ENCODE measurements around the gene PARP3.

The PARP3 gene

DNA sequence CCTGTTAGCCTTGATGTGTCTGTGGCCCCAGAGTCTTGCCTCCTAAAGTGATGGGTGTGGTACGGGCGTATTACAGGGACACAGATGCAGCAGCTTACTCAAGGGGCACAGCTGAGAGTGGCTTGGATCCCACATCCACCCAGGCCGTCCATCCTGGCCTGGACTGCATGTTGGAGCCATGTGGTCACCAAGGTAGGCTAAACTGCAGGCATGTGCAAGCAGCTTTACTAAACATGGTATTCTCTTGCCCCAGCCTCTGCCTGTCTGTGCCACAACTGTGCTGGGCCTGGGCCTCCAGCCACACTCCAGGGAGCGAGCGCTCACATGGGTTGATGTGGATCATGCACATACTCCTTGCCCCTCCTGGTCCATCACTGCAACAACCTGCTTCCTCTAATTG lies 7.0 kb downstream of the PARP3 start:
- DNase-seq, result no peak

DNA sequence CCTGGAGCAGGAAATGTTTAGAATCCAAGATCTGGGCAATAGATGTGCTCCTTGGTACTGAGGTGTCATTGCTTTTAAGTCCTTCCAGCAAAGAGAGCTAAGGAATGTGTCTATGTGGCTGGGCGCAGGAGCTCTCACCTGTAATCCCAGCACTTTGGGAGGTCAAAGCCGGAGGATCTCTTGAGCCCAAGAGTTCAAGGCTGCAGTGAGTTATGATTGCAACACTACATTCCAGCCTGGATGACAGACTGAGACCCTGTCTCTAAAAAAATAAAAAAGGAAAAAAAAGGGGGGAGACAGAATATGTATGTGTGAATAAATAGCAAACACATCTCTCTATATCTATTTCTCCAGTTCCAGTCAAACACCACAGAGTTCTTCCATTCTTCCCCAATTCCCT lies 8.7 kb downstream of the PARP3 start:
- DNase-seq, result no peak

- no peak for DNase-seq
Observed at GRCh38 chr3:51953445-51953844, 11.3 kb downstream of the PARP3 start.

DNA sequence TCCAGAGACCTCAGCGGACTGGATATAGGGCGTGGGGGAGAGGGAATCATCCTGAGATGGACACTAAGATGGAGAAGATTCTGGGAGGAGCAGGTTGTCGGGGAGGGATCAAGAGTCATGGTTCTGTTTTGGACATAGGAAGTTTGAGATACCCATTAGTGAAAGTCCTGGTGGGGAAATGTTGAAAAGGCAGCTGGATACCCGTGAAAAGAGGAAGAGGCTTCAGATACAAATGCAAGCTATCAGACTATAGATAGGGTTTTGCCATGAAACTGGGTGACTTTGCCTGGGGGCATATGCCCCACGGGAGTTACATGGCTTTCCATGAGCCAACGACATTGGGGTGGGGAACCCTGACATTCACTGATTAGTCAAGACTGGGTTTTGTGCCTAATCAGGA lies 11.9 kb downstream of the PARP3 start:
- DNase-seq, result no peak

DNA sequence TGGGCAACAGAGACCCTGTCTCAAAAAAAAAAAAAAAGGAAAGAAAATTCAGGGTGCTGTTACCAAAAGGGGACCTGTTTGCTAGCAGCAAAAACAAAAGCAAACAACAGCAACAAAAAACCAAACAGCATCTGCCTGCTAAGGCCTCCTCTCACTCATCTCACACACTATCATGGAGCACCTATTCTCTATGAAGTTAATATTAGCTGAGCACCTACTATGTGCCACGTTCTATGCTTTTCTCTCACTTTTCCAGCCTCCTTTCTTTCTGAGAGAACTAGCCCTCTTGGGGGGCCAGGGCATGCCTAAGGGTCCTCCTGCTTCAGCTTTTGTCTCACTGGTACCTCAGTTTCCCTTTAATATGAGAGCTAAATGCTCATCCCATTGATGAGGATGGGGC lies 12.6 kb downstream of the PARP3 start:
- DNase-seq, result no peak

DNA sequence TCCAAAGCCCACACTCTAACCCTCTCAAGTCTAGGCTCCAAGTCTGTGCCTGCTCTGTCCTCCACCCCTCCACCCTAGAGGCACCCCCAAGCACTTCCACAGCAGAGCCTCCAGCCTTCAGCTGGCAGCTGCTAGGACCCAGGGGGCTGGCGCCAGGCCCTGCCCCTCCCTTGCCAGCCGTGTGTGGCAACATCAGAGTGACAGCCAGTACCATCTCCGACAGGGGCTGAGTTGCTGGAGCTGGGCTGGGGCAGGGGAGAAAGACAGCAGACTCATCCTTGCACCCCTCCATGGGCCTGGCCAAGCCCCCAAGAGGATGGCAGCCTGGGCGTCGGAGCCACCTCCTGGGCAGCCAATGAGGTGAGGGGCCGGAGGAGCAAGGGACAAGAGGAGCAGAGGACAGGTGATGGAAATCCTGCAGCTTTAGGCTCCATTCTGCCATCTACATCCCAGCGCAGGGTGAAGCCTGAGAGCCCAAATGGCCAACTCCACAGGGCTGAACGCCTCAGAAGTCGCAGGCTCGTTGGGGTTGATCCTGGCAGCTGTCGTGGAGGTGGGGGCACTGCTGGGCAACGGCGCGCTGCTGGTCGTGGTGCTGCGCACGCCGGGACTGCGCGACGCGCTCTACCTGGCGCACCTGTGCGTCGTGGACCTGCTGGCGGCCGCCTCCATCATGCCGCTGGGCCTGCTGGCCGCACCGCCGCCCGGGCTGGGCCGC lies 13.2 kb downstream of the PARP3 start, which contains the start of gene GPR62:
Gene GPR62, plus strand, starts transcription at position 207 of the 718 bp plus-strand sequence. Its CDS starts 272 bp downstream, at position 479.
- no peak for DNase-seq

GRCh38 chr3:51955893-51956770 lies 14.0 kb downstream of the PARP3 start:
- no peak for DNase-seq

DNA sequence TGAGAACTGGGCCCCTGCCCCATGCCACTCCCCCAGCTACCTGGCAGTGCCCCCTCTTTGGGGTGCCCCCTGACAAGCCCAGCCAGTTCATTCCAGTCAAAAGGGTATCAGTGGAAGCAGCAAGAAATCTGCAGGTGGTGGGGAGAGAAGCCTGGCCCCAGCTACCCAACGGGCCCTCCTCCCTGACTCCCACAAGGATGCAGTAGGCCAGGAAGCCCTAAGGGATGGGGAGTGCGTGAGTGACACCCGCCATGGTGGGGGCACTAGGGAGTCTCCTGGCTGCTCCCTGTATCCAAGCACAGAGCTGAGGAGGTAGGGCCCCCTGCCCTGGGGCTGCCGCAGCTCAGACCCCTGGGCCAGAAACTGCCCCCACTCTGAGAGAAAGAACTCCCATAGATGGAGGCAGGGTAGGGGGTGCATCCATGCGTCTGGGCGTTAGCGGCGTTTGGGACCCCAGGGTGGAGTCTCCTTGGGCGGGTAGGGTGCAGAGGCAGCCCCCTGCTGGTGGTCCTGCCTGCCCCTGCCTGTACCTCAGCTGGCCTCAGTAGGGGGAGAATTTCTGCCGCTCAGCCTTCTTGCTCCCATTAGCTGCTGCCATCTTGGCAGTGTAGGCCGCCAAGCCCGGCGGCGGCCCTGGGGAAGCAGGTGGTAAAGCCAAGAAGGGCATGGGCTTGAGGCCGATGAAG lies 15.5 kb downstream of the PARP3 start:
- no peak for DNase-seq

DNA sequence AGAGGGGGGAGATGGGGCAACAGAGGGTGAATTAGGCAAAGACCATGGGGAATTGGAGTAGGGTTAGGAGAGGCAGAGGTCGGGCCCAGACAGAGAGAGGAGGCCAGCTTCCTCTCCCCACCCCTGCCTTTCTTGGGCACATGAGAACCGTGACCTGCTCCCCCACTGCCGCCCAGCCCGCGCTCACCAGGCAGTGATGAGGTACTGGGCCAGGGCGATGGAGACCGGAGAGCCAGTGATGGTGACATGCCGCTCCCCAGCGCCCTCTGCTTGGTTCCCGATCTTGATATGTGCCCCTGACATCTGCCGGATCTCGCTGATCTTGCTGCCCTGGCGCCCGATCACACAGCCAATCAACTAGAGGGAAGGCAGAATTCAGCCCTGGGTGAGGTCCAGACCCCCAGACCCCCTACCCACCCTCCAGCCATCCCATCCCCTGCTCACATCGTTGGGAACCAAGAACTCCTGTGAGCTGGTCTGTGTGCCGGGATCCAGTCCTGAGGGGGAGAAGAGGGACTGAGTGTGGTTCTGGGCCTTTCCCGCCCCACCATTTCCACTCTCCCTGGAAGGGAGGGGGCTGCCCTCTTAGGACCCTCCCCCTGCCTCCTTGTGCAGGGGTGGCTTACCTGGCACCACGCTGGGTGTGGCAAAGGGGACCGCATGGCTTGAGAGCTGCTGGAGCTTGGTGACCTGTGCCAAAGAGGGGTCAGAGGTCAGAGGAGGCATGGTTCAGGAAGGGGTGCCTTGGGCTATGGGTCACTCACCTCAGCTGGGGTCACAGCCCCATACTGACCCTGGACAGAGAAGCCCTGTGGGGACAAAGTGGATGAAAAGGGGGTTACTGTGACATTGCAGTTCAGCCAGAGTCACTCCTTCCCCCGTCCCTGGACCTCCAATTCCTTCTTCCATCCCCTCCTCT lies 16.7 kb downstream of the PARP3 start:
- DNase-seq, result no peak

- DNase-seq, result no peak
Observed at GRCh38 chr3:51959651-51960050, 17.5 kb downstream of the PARP3 start.

DNA sequence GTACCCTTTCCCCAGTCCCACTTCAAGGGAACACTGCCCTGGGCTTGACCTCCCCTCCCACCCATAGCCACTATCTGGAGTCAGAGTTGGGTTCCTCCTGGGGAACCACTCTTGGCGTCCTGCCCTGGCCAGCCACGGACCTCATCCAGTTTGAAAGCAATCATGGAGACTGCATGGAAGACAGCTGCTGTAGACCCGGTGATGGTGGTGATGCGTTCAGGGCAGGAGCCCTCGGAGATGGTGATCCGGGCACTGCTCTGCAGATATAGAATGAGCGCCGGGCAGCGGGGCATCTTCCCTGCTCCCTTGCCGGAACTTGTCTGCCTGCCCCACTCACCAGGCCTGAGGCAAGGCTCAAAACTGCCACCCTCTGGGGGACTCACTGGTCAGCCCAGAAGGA lies 18.2 kb downstream of the PARP3 start:
- DNase-seq, result no peak

DNA sequence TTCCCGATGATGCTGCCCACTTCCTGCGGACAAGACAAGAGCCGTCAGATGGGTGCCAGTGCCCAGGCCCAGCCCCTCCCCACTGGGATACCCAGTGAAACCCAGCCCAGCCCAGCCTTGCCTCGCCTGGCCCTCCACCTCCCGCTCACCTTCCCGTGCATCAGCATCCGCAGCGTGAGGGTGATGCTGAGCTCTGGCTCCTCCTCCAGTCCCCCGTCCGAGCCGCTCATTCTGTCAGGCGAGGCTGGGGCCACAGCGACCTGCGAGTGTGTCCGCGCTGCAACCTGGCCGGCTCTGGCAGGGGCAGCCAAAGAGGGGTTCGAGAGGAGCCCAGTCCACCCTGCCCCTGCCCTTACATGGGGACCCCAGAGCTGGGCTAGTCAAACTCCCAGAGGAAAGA lies 18.8 kb downstream of the PARP3 start:
- DNase-seq, result no peak

DNA sequence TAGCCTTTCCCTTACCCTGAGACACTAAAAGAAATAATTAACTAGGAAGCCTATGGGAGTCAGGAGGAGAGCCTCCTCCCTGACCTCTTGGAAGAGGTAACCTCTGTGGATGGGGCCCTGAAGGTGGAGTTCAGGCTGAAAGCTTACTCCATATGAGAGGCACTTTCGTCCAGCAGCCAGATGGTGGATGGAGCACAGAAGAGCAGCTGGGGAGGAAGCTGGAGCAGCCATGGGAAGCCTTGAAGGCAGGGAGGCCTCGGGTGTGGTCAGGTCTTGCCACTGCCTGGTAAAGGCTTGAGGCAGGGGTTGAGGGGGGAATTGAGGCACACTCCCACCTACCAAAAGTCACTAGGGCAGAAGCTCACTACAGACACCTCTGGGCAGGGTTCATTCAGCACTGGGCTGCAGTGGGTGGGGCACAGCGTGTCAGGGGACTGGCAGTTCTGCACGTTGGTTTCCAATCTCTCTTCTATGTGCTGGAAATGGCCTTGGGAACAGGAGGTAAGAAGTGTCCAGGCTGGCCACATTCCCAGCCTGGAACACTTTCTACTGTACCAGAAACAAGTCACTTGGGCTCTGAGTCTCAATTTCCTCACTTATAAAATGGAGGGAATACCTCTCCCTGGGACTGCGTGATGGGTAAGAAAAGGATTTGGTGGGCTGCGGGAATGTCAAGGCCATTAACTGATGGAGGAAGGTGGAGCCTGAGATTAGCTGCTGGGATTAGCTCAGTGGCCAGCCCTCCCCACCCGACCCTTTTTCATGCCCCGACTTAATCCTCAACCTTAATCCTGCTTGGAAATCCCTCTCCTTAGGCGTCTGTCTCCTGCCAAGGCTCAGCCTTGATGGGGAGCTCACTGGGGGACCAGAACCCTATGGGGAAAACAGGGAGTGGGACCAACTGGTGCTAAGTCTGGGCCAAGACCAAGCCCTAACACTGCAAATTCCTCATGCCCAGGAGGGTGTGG lies 19.7 kb downstream of the PARP3 start:
- no peak for DNase-seq

GRCh38 chr3:51962854-51963530 lies 20.8 kb downstream of the PARP3 start:
- no peak for DNase-seq

GRCh38 chr3:51963951-51964451 lies 21.8 kb downstream of the PARP3 start:
- no peak for DNase-seq

DNA sequence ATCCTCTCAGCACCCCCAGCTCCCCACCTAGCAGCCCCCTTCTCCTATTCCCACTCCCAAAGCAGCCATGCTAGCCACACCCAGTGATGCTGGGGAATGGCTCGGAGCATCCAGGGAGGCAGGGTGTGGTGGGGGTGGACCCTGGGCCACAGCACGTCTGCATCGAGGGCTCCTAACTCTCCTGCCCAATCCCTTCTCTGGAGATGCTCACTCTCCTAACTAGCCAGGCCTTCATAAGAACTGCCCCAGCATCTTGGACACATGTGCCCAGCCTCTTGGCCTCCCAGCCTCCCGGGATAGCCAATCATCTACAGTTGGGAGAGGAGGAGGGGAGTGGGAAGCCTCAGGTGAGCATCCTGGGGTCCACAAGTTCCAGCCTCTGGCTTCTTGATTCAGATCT lies 22.4 kb downstream of the PARP3 start:
- no peak for DNase-seq

DNA sequence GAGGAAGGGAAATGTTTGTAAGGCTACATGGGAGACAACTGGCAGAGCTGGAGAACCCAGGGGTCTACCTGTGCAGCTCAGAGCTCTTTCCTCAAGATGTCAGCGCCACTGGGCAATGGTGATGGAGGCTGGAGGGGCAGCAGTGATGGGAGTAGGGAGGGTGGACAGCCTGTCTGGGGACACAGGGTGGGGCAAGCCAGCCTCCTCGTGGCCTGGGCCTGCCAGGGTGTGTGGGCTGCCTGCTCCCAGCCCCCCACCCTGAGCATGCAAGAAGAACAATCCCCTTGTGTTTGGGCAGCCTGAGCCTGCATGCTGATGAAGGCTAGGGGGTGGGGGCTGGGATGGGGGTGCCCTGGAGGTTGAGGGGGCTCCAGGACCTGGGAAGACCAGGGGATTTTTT lies 23.9 kb downstream of the PARP3 start:
- no peak for DNase-seq

DNA sequence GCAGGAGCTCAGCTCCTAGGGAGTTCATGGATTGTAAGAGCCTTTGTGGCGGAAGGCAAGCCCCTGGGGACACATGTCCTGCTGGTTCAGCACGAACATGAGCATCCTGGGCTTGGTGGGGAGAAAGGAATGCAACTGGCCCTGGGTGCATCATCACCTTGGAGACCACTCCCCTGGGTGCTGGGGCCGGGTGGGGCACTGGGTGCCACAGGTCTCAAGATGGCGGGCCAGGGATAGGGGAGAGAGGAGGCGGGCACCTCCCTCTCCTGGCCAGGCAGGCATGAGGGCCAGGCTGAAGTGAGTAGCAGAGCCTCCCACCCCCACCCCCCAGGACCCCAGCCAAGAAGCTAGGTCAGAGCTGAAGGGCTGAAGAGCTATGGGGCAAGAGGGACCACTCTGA lies 24.3 kb downstream of the PARP3 start:
- no peak for DNase-seq

DNA sequence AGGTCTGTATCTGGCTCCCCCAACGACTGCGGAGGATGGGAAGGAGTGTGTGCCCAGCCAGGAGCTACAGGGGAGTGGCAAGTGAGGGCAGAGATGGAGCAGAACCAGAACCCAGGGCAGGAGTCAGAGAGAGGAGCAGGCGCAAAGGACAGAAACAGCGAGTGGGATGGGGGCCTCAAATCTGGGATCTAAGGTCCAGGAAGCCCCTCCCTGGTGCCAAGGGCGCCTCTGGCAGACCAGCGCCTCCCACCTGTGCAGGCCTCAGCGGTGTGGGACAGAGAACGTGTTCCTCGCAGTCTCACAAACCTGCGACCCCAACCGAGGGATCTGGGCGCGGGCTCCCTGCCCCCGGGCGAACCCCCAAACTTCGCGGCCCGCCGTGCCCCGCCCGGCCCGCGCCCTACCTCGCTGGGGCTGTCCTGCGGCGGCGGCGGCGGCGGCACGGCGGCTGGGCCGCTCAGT lies 24.8 kb downstream of the PARP3 start:
- no peak for DNase-seq
